A673 (cell line): ENCODE data around the gene LRRC27.

Source experiments
- CTCF ChIP-seq: fragments of 300-800, 200-600 bp; sonication (generic); conservative IDR thresholded peaks from 2 replicates; pipeline ENCODE4 v1.5.1; 2017; ENCODE audit warnings: low read depth, mild to moderate bottlenecking, antibody characterized with exemption, low read length, moderate library complexity, mixed read lengths
- EZH2 ChIP-seq: fragments of 200-600 bp; sonication (generic); IDR thresholded peaks from 2 replicates; pipeline ENCODE4 v1.6.1; 2017; ENCODE audit warnings: borderline replicate concordance, low read depth, mild to moderate bottlenecking, mixed read lengths, antibody characterized with exemption, low read length; ENCODE audit not compliant: poor library complexity, severe bottlenecking

DNA sequence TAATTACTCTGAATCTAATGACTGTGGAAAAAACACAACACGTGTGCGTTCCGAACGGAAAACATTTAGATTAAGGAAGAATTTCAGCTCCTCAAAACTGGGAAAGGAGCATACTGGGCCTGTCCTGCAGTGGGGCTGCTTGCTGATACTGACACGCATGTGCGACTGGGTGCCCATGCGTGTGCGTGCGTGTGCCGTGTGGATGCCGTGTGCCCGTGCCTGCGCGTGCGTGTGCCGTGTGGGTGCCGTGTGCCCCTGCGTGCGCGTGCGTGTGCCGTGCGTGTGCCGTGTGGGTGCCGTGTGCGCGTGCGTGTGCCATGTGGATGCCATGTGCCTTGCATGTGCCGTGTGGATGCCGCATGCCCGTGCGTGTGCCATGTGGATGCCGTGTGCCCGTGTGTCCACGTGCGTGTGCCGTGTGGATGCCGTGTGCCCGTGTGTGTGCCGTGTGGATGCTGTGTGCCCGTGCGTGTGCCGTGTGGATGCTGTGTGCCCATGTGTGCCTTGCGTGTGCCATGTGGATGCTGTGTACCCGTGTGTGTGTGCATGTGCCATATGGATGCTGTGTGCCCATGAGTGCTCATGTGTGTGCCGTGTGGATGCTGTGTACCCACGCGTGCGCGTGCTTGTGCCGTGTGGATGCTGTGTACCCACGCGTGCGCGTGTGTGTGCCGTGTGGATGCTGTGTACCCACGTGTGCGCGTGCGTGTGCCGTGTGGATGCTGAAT lies 93.2 kb downstream of the LRRC27 start:
- TF ChIP-seq CTCF (no peak), EZH2 (no peak)
